Neuronal stem cell (in vitro differentiated cells): ENCODE data around the gene AKAP12.
"Not testable (repeated sequence)": the region's sequence is repeated elsewhere in the genome, so short reads cannot be mapped to it uniquely, and the experiment has no call there.

Experiments used
- DNase-seq: peaks from one replicate; pipeline ENCODE4 v3.0.0-alpha.2; 2013; ENCODE audit warnings: low spot score
- H2AFZ ChIP-seq: one replicate; pipeline ENCODE4 v1.6.1; 2013; ENCODE audit warnings: mild to moderate bottlenecking, low read length, inconsistent platforms
- H2AK5ac ChIP-seq: 2 replicates; pipeline ENCODE4 v1.6.1; 2013; ENCODE audit warnings: low read depth, mild to moderate bottlenecking, inconsistent platforms, low read length, moderate library complexity, mixed read lengths
- H2BK120ac ChIP-seq: 2 replicates; pipeline ENCODE4 v1.6.1; 2013; ENCODE audit warnings: low read depth, mild to moderate bottlenecking, inconsistent platforms, low read length, moderate library complexity, mixed read lengths
- H2BK12ac ChIP-seq: one replicate; pipeline ENCODE4 v1.6.1; 2013; ENCODE audit warnings: low read length, inconsistent platforms
- H2BK15ac ChIP-seq: 2 replicates; pipeline ENCODE4 v1.6.1; 2013; ENCODE audit warnings: mild to moderate bottlenecking, low read length, inconsistent platforms, mixed read lengths
- H2BK5ac ChIP-seq: one replicate; pipeline ENCODE4 v1.6.1; 2013; ENCODE audit warnings: inconsistent platforms, mild to moderate bottlenecking, low read length, moderate library complexity
- H3K14ac ChIP-seq: one replicate; pipeline ENCODE4 v1.6.1; 2013; ENCODE audit warnings: low read length, inconsistent platforms
- H3K18ac ChIP-seq: 2 replicates; pipeline ENCODE4 v1.6.1; 2013; ENCODE audit warnings: low read length, inconsistent platforms
- H3K23ac ChIP-seq: 2 replicates; pipeline ENCODE4 v1.6.1; 2013; ENCODE audit warnings: low read depth, mild to moderate bottlenecking, mixed read lengths, low read length, inconsistent platforms; ENCODE audit not compliant: poor library complexity
- H3K27ac ChIP-seq: replicated peaks from 3 replicates; pipeline ENCODE4 v1.5.1; 2013; ENCODE audit warnings: low read length, inconsistent platforms
- H3K27me3 ChIP-seq, 3 experiments: 2 replicates each; pipeline ENCODE4 v1.6.1; 2013; ENCODE audit warnings: low read length in 3 of 3, mild to moderate bottlenecking in 2 of 3, inconsistent platforms in 1 of 3, low read depth in 1 of 3, mixed read lengths in 1 of 3, moderate library complexity in 1 of 3; ENCODE audit not compliant: control insufficient read depth in 3 of 3, insufficient read depth in 3 of 3
- H3K36me3 ChIP-seq, 2 donors: replicated peaks in 1 of 2; 2 replicates each; pipeline ENCODE4 v1.6.1; 2013; ENCODE audit warnings: low read length in 2 of 2; ENCODE audit not compliant: control insufficient read depth in 2 of 2, insufficient read depth in 2 of 2
- H3K4ac ChIP-seq: 2 replicates; pipeline ENCODE4 v1.6.1; 2013; ENCODE audit warnings: inconsistent platforms, mild to moderate bottlenecking, low read length, moderate library complexity
- H3K4me1 ChIP-seq, 2 donors: 1 replicate in 1 of 2; 2 replicates in 1 of 2; pipeline ENCODE4 v1.6.1; 2013; ENCODE audit warnings: low read length in 2 of 2, low read depth in 1 of 2; ENCODE audit not compliant: control insufficient read depth in 2 of 2, insufficient read depth in 1 of 2
- H3K4me2 ChIP-seq: one replicate; pipeline ENCODE4 v1.6.1; 2013; ENCODE audit warnings: mild to moderate bottlenecking, low read length, inconsistent platforms; ENCODE audit not compliant: insufficient read depth, poor library complexity, severe bottlenecking
- H3K4me3 ChIP-seq, 2 donors: 2 replicates each; pipeline ENCODE4 v1.5.1; 2013; ENCODE audit warnings: low read length in 2 of 2, mild to moderate bottlenecking in 2 of 2, inconsistent platforms in 1 of 2, moderate library complexity in 1 of 2
- H3K79me1 ChIP-seq: one replicate; pipeline ENCODE4 v1.6.1; 2013; ENCODE audit warnings: low read depth, mild to moderate bottlenecking, inconsistent platforms, low read length, moderate library complexity
- H3K9ac ChIP-seq: one replicate; pipeline ENCODE4 v1.6.1; 2013; ENCODE audit warnings: mild to moderate bottlenecking, low read depth, low read length, inconsistent platforms; ENCODE audit not compliant: poor library complexity
- H3K9me3 ChIP-seq, 2 donors: replicated peaks in 1 of 2; 2 replicates each; pipeline versions ENCODE3 to v1.6.1; 2013; ENCODE audit warnings: low read length in 2 of 2, mild to moderate bottlenecking in 2 of 2, inconsistent platforms in 1 of 2, low read depth in 1 of 2, mixed read lengths in 1 of 2, moderate library complexity in 1 of 2; ENCODE audit not compliant: control insufficient read depth in 2 of 2, insufficient read depth in 1 of 2
- H4K8ac ChIP-seq: one replicate; pipeline ENCODE4 v1.6.1; 2013; ENCODE audit warnings: low read depth, mild to moderate bottlenecking, inconsistent platforms, low read length, moderate library complexity
- H4K91ac ChIP-seq: one replicate; pipeline ENCODE4 v1.6.1; 2013; ENCODE audit warnings: low read length, low read depth, mild to moderate bottlenecking, inconsistent platforms; ENCODE audit not compliant: poor library complexity
- WGBS, 2 donors: extraction: QIAGEN DNeasy Blood & Tissue Kit; methylation state at CpG; one replicate each; pipeline ENCODE4 v1.1.7; 2013; ENCODE audit warnings: missing lambda C conversion rate in 2 of 2, mixed read lengths in 1 of 2; ENCODE audit not compliant: insufficient read length in 2 of 2, insufficient replicate concordance in 1 of 2; ENCODE audit errors: extremely low coverage in 2 of 2; 5-methylcytosine and 5-hydroxymethylcytosine counted together

The AKAP12 gene

DNA sequence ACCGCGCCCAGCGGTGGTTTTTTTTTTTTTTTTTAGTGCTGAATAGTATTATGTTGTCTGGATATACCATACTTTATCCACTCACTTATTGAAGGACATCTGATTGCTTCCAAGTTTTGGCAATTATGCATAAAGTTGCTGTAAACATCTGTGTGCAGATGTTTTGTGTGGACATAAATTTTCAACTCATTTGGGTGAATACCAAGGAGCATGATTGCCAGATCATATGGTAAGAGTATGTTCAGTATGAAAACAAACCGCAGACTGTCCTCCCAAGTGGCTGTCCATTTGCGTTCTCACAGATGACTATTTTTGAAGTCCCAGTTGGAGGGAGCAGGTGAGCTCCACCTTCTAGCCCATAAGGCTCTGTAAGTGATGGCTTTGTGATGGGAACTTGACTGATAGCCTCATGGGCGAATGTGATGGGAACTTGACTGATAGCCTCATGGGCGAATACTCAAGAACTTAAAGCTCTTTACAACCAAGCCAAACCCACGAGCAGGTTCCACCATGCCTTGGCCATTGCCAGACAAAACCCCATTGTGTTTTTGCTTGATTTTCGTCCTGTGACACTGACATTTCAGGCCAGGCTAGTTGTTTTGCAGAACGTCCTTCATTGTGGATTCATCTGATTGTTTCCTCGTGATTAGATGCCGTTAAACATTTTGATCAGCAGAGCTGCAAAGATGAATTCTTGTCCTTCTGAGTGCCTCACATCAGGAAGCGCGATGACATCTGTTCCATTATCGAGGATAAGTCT lies 100.6 kb downstream of the AKAP12 start:
- H3K4ac ChIP-seq: no peak overlapping the region
- no CpG with 5 or more reads among the region's 15 CpGs for whole genome bisulfite sequencing, 2 donors
- H3K18ac ChIP-seq: no peak overlapping the region
- H3K79me1 ChIP-seq: peaks cover 6% of the 10 kb centered on the region
- H2BK12ac ChIP-seq: no peak overlapping the region
- H2BK120ac ChIP-seq: no peak overlapping the region
- peaks cover 0 to 2% of the 10 kb centered on the region in 2 donors for H3K36me3 ChIP-seq
- H4K8ac ChIP-seq: no peak overlapping the region
- H3K4me2 ChIP-seq: no peak overlapping the region
- no peak overlapping the region for H4K91ac ChIP-seq
- H3K27ac ChIP-seq: no peak overlapping the region
- H3K9me3 ChIP-seq: peaks cover 0 to 2% of the 10 kb centered on the region in 2 donors
- no peak overlapping the region for H2AK5ac ChIP-seq
- no peak overlapping the region for H2BK5ac ChIP-seq
- no peak for DNase-seq
- H3K4me3 ChIP-seq: no peak overlapping the region
- no peak overlapping the region for H2BK15ac ChIP-seq
- no peak overlapping the region for H3K14ac ChIP-seq
- H3K9ac ChIP-seq: no peak overlapping the region
- H2AFZ ChIP-seq: no peak overlapping the region
- no peaks in the 10 kb centered on the region for H3K4me1 ChIP-seq
- no peaks in the 10 kb centered on the region for H3K27me3 ChIP-seq
- no peak overlapping the region for H3K23ac ChIP-seq

DNA sequence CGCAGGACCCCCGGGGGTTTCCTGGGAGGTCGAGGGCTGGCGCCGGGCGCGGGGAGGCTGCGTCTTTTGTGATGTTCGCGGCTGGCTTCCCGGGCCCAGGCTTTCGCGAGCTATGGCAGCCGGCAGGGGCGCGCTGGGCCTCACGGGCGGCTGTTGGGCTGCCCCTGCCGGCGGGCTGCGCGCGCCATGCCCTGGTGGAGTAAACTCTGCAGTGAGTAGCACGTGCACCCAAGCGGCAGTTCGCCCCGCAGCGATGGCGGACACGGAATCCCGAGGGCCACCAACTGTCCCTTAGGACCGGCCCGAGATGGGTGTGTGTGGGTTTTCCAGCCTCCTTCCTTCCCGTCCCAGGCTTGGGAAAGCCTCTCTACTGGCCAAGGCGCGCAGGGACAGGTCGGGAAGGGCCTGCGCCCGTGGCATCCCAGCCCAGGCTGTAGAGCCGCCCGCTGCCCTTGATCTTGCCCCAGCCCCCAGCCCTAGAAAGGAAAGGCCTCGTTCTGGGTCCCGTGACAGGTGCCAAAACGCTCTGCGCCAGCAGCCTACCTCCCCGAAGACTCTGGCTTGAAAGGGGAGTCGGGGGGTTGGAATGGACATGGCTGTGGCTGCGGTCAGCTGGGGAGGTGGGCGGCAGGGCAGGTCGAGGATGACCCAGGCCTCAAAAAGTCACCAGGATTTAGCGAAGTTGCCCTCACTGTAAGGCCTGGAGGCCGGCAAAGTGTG lies 101.9 kb downstream of the AKAP12 start:
- Histone ChIP-seq H3K4ac (peak overlapping the region; percentile 32), H3K9ac (no peak overlapping the region), H4K8ac (no peak overlapping the region), H2BK15ac (no peak overlapping the region), H3K18ac (peak overlapping the region; percentile 63), H3K9me3 (peaks cover 0 to 2% of the 10 kb centered on the region in 2 donors), H3K4me2 (no peak overlapping the region), H3K4me1 (no peaks in the 10 kb centered on the region), H4K91ac (no peak overlapping the region), H2BK120ac (no peak overlapping the region), H2AFZ (no peak overlapping the region), H2BK12ac (no peak overlapping the region), H3K4me3 (no peak overlapping the region), H2BK5ac (no peak overlapping the region), H2AK5ac (no peak overlapping the region), H3K36me3 (peaks cover 0 to 2% of the 10 kb centered on the region in 2 donors), H3K27ac (no peak overlapping the region), H3K14ac (peak overlapping the region; percentile 17), H3K79me1 (peaks cover 6% of the 10 kb centered on the region), H3K23ac (no peak overlapping the region), H3K27me3 (no peaks in the 10 kb centered on the region)
- no peak for DNase-seq
- no CpG with 5 or more reads among the region's 52 CpGs for WGBS, 2 donors

DNA sequence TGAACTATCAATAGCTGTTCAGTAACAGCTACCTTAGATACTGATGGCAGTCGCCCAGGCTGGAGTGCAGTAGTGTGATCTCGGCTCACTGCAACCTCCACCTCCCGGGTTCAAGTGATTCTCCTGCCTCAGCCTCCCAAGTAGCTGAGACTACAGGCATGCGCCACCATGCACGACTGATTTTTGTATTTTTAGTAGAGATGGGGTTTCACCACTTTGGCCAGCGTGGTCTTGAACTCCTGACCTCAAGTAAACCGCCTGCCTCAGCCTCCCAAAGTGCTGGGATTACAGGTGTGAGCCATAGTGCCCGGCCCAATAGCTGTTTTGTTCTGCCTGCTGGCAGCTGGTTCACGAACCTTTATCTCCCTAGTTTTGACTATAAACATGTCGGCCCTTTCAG lies 103.0 kb downstream of the AKAP12 start:
- not testable (repeated sequence) for H2BK15ac ChIP-seq, H3K4ac ChIP-seq, H4K8ac ChIP-seq, H2BK120ac ChIP-seq, H4K91ac ChIP-seq, H3K27me3 ChIP-seq, H2BK5ac ChIP-seq, H2BK12ac ChIP-seq, H3K9ac ChIP-seq, H3K23ac ChIP-seq, H3K79me1 ChIP-seq, H3K36me3 ChIP-seq, H3K9me3 ChIP-seq, H3K4me3 ChIP-seq, DNase-seq, H3K14ac ChIP-seq, H3K27ac ChIP-seq, H3K4me2 ChIP-seq, H2AFZ ChIP-seq, H3K18ac ChIP-seq, H3K4me1 ChIP-seq, H2AK5ac ChIP-seq
- WGBS, 2 donors: no CpG with 5 or more reads among the region's 10 CpGs

DNA sequence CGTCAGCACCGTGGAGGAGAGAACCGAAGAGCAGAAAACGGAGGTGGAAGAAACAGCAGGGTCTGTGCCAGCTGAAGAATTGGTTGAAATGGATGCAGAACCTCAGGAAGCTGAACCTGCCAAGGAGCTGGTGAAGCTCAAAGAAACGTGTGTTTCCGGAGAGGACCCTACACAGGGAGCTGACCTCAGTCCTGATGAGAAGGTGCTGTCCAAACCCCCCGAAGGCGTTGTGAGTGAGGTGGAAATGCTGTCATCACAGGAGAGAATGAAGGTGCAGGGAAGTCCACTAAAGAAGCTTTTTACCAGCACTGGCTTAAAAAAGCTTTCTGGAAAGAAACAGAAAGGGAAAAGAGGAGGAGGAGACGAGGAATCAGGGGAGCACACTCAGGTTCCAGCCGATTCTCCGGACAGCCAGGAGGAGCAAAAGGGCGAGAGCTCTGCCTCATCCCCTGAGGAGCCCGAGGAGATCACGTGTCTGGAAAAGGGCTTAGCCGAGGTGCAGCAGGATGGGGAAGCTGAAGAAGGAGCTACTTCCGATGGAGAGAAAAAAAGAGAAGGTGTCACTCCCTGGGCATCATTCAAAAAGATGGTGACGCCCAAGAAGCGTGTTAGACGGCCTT lies 110.0 kb downstream of the AKAP12 start:
- no peak overlapping the region for H2AK5ac ChIP-seq
- H3K4ac ChIP-seq: no peak overlapping the region
- no peak overlapping the region for H4K8ac ChIP-seq
- no peak overlapping the region for H3K23ac ChIP-seq
- H2BK15ac ChIP-seq: no peak overlapping the region
- H3K4me3 ChIP-seq: no peak overlapping the region
- no peak overlapping the region for H3K18ac ChIP-seq
- no peak overlapping the region for H3K4me2 ChIP-seq
- no peak overlapping the region for H2BK12ac ChIP-seq
- no peak overlapping the region for H4K91ac ChIP-seq
- H3K27me3 ChIP-seq: no peaks in the 10 kb centered on the region
- H2BK120ac ChIP-seq: no peak overlapping the region
- H3K27ac ChIP-seq: no peak overlapping the region
- no peaks in the 10 kb centered on the region for H3K9me3 ChIP-seq
- no peaks in the 10 kb centered on the region for H3K4me1 ChIP-seq
- no peak for DNase-seq
- peaks cover 9 to 19% of the 10 kb centered on the region in 2 donors for H3K36me3 ChIP-seq
- H3K14ac ChIP-seq: no peak overlapping the region
- no peaks in the 10 kb centered on the region for H3K79me1 ChIP-seq
- peak overlapping the region; percentile 13 for H3K9ac ChIP-seq
- WGBS, 2 donors: no CpG with 5 or more reads among the region's 19 CpGs
- H2BK5ac ChIP-seq: no peak overlapping the region
- no peak overlapping the region for H2AFZ ChIP-seq
